Muscle of leg (tissue), 11 donors: Measurements from ENCODE around the gene ECM1. TPM values are rescaled to one million over a fixed set of nuclear protein-coding genes. Genes with fewer than 3 reads are reported as not detected.

Source experiments
- DNase-seq: peaks from one replicate; pipeline ENCODE4 v3.0.0; 2013
- H3K27ac ChIP-seq: one replicate; pipeline ENCODE4 v1.5.1; 2013; ENCODE audit warnings: mild to moderate bottlenecking, low read length, control low read depth
- H3K27me3 ChIP-seq: one replicate; pipeline ENCODE4 v1.6.1; 2013; ENCODE audit warnings: low read length; ENCODE audit not compliant: control insufficient read depth, insufficient read depth
- H3K36me3 ChIP-seq: one replicate; pipeline ENCODE4 v1.6.1; 2013; ENCODE audit warnings: low read length; ENCODE audit not compliant: control insufficient read depth, insufficient read depth
- H3K4me1 ChIP-seq: one replicate; pipeline ENCODE4 v1.6.1; 2013; ENCODE audit warnings: low read length; ENCODE audit not compliant: control insufficient read depth, insufficient read depth
- H3K4me3 ChIP-seq: one replicate; pipeline ENCODE4 v1.5.1; 2013; ENCODE audit warnings: low read length, control low read depth
- H3K9me3 ChIP-seq: replicated peaks from 2 replicates; pipeline ENCODE4 v1.6.1; 2013; ENCODE audit warnings: low read depth, low read length; ENCODE audit not compliant: control insufficient read depth
- WGBS: methylation state at CpG from one replicate; pipeline ENCODE4 v1.1.5; 2013; ENCODE audit warnings: missing lambda C conversion rate; ENCODE audit not compliant: insufficient coverage; 5-methylcytosine and 5-hydroxymethylcytosine counted together
- polyA plus RNA-seq, 8 donors: library from polyadenylated mRNA; unstranded; fragments of 120-200 nt; gene quantifications; one replicate each; pipeline versions ENCODE4 v1.2.1 to v1.2.3, GENCODE V29; 2013; ENCODE audit warnings: inconsistent platforms in 1 of 8, low replicate concordance in 1 of 8; ENCODE audit not compliant: insufficient read length in 8 of 8, insufficient read depth in 1 of 8
- total RNA-seq: library from RNA; stranded (reverse); fragments of 120-200 nt; gene quantifications from one replicate; pipeline ENCODE4 v1.2.4, GENCODE V29; 2013

The ECM1 gene
- total and polyA plus RNA-seq, 9 donors, result 2.2 to 12.9 (median 3.8) TPM

DNA sequence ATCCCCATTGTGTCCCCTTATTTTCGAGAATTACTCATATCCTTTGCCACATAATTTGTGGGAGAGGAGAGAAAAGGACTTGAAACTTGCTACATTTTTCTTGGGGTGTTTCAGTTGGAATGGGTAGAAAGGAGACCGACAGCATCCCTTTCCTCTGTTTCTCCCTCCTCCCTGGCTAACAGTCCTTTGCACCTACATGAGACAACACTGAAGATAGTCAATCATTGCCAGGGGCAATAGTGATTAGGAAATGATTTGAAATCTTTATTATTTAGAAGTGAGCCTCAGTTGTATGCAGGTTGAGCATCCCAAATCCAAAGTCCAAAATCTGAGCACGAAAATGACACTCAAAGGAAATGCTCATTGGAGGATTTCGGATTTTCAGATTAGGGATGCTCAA is 28.5 kb upstream of the ECM1 start:
- no peak for DNase-seq
- peaks cover 4% of the 10 kb centered on the region for H3K4me1 ChIP-seq
- H3K27me3 ChIP-seq, result no peaks in the 10 kb centered on the region
- no peak overlapping the region for H3K27ac ChIP-seq
- WGBS, result no CpG with 5 or more reads among the region's 4 CpGs
- H3K4me3 ChIP-seq, result no peak overlapping the region
- no peaks in the 10 kb centered on the region for H3K9me3 ChIP-seq
- H3K36me3 ChIP-seq, result no peaks in the 10 kb centered on the region

DNA sequence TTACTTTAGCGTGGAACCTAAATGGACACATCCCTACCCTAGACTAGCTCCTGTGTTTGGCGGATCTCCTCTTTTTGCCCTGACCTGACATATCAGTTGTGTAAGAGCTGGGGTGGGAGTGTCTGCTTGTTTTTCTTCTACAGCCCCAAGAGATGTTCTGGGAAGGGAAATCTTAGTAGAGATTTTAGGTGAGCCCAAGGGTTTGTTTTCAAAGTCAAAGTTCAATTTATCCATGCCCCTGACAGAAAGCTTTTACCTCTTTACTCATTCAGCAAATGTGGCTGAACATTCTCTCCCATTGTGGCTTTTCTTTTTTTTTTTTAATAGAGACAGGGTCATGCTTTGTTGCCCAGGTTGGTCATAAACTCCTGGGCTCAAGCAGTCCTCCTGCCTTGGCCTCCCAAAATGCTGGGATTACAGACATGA is 28.0 kb upstream of the ECM1 start:
- WGBS, result no CpG with 5 or more reads among the region's 2 CpGs
- Histone ChIP-seq H3K4me1 (peaks cover 4% of the 10 kb centered on the region), H3K27me3 (no peaks in the 10 kb centered on the region), H3K9me3 (no peaks in the 10 kb centered on the region), H3K36me3 (no peaks in the 10 kb centered on the region), H3K27ac (no peak overlapping the region), H3K4me3 (no peak overlapping the region)
- no peak for DNase-seq

DNA sequence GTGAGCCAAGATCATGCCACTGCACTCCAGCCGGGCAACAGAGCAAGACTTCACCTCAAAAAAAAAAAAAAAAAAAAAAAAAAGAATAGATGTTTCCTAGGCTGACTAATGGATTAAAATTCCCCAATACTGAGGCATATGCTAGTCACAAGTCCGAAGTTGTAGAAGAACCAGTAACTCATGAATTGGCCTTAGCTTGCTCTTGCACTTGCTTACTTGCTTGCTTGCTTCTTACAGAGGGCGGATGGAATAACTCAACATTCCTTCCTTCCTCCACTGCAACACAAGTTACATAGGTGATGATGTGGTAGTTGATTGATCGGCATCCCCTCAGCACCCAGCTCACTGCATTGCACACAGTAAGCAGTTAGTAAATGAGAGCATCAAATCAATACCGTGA is 23.5 kb upstream of the ECM1 start:
- Histone ChIP-seq H3K27me3 (no peaks in the 10 kb centered on the region), H3K27ac (no peak overlapping the region), H3K9me3 (no peaks in the 10 kb centered on the region), H3K4me3 (no peak overlapping the region), H3K4me1 (peaks cover 8% of the 10 kb centered on the region), H3K36me3 (peaks cover 7% of the 10 kb centered on the region)
- WGBS, result 100% methylated on average over 1 of the region's 5 CpGs
- no peak for DNase-seq

GRCh38 chr1:150484861-150485260 is 23.0 kb upstream of the ECM1 start:
- no peak overlapping the region for H3K4me3 ChIP-seq
- peaks cover 11% of the 10 kb centered on the region for H3K36me3 ChIP-seq
- H3K9me3 ChIP-seq, result no peaks in the 10 kb centered on the region
- H3K4me1 ChIP-seq, result peaks cover 8% of the 10 kb centered on the region
- DNase-seq, result no peak
- no peaks in the 10 kb centered on the region for H3K27me3 ChIP-seq
- 25% methylated on average over 1 of the region's 2 CpGs for WGBS
- no peak overlapping the region for H3K27ac ChIP-seq

DNA sequence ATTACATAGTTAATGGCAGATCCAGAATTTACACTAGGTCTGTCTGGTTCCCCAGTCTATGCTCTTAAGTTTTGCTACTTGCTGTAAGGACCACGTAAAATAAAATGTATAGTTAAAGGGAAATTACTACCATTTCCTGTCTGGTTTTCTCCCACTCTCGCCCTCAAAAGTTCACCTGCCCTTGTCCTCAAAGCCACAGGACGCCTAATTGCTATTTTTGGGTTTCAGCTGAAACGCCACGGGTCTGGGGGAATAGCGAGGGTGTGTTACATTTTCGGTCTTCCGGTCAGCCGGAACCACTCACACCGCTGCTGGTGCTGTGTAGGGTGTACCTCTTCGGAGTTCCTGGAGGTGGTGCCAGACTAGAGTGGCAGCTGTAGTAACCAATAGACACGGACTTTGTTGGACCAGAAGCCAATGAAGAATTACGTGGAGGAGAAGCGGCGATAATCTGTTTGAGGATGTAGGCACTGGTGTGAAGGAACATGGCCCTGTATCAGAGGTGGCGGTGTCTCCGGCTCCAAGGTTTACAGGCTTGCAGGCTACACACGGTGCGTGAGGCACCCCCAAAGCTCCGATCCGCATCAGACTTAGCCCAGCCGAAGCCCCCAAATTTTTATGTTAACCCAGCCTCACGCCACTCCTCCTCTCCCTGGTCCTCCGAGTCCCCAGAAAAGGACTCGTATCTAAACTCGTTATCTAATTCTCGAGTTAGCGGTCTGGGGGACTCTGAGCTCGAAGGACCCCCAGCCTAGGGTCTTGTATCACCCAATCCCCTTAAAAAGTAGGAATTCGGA is 20.7 kb upstream of the ECM1 start, which contains the start of gene TARS2:
TSS of gene TARS2 (plus strand) at position 454 of the 797 bp plus-strand sequence. CDS start at position 486, 32 bp downstream.
- 0% methylated on average over 21 of the region's 30 CpGs for WGBS

DNA sequence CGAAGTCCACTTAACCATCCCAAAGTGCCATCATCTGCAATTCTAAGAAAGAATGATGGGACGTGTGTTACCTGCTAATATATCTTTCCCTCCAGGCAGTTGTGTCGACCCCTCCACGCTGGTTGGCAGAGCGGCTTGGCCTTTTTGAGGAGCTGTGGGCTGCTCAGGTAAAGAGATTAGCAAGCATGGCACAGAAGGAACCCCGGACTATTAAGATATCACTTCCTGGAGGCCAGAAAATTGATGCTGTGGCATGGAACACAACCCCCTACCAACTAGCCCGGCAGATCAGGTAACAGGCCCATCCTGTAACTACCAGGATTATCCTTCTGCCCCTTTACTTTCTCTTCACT is 20.2 kb upstream of the ECM1 start:
- Histone ChIP-seq H3K36me3 (peaks cover 33% of the 10 kb centered on the region), H3K27ac (peak overlapping the region; percentile 90), H3K4me1 (peaks cover 8% of the 10 kb centered on the region), H3K4me3 (peak overlapping the region; percentile 96), H3K9me3 (no peaks in the 10 kb centered on the region), H3K27me3 (no peaks in the 10 kb centered on the region)
- WGBS, result no CpG with 5 or more reads among the region's 7 CpGs
- no peak for DNase-seq

More for the DNA sequence above, 20.7 kb upstream of the ECM1 start, which contains the start of gene TARS2:
- H3K27me3 ChIP-seq, result no peaks in the 10 kb centered on the region
- peak within 1 kb of the TSS; percentile 96 for H3K4me3 ChIP-seq
- peak; percentile 100 for DNase-seq
- H3K4me1 ChIP-seq, result peaks cover 8% of the 10 kb centered on the region
- no peaks in the 10 kb centered on the region for H3K9me3 ChIP-seq
- H3K36me3 ChIP-seq, result peaks cover 28% of the 10 kb centered on the region
- H3K27ac ChIP-seq, result peak within 1 kb of the TSS; percentile 90

GRCh38 chr1:150493175-150493574 is 14.7 kb upstream of the ECM1 start:
- no peaks in the 10 kb centered on the region for H3K27me3 ChIP-seq
- no peaks in the 10 kb centered on the region for H3K9me3 ChIP-seq
- 94% methylated on average over 6 of the region's 8 CpGs for WGBS
- H3K36me3 ChIP-seq, result peaks cover 64% of the 10 kb centered on the region
- peaks cover under 1% of the 10 kb centered on the region for H3K4me1 ChIP-seq
- no peak overlapping the region for H3K27ac ChIP-seq
- no peak for DNase-seq
- H3K4me3 ChIP-seq, result no peak overlapping the region

GRCh38 chr1:150498342-150498741 is 9.6 kb upstream of the ECM1 start:
- WGBS, result 95% methylated on average over 10 of the region's 10 CpGs
- Histone ChIP-seq H3K27ac (no peak overlapping the region), H3K4me3 (no peak overlapping the region), H3K36me3 (peaks cover 65% of the 10 kb centered on the region), H3K27me3 (no peaks in the 10 kb centered on the region), H3K4me1 (no peaks in the 10 kb centered on the region), H3K9me3 (no peaks in the 10 kb centered on the region)
- no peak for DNase-seq

- Histone ChIP-seq H3K4me3 (no peak overlapping the region), H3K4me1 (peaks cover 9% of the 10 kb centered on the region), H3K36me3 (peaks cover 62% of the 10 kb centered on the region), H3K9me3 (no peaks in the 10 kb centered on the region), H3K27ac (no peak overlapping the region), H3K27me3 (no peaks in the 10 kb centered on the region)
- 84% methylated on average over 4 of the region's 6 CpGs for WGBS
- DNase-seq, result no peak
Measured at GRCh38 chr1:150505431-150505830, 2.5 kb upstream of the ECM1 start.

DNA sequence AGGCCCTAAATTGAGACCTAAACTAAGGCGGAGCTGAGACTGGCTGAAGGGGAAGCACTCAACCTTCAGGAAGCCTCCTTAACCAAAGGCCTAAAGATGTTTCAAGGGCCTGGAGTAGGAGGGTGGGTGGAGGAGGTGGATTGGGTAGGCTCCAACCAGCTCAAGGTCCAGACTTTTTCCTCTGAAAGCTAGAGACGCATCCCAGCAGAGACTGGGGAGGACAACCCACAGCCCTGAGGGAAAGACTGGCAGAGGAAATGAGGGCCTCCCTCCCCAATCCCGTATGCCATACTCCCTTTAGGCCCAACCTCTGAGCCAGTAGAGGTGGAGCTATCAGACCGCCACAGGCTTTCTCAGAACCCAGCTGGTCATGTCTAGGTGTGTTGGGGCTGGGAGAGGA is 1.1 kb downstream of the ECM1 start:
- H3K36me3 ChIP-seq, result peaks cover 49% of the 10 kb centered on the region
- H3K9me3 ChIP-seq, result no peaks in the 10 kb centered on the region
- no peak overlapping the region for H3K4me3 ChIP-seq
- no CpG with 5 or more reads among the region's 4 CpGs for WGBS
- H3K27me3 ChIP-seq, result no peaks in the 10 kb centered on the region
- DNase-seq, result no peak
- H3K4me1 ChIP-seq, result peaks cover 18% of the 10 kb centered on the region
- H3K27ac ChIP-seq, result no peak overlapping the region
